ENCODE results near the gene SLC23A2. TPM values are rescaled to one million over a fixed set of nuclear protein-coding genes. Genes with fewer than 3 reads are reported as not detected.

Gene SLC23A2
- polyA plus RNA-seq, 3 donors = 3.3 to 28.4 (median 6.4) TPM

GRCh38 chr20:4869290-4870193 lies 131.8 kb downstream of the SLC23A2 start:
- TF ChIP-seq CTCF (IDR thresholded peaks at IDR 0.05) = no peak
- Histone ChIP-seq H3K36me3 (replicated peaks in 1 of 2; ENCODE audit: control insufficient read depth in 1 of 2, insufficient read depth in 2 of 2, low read length in 2 of 2) (peaks cover 72 to 97% of the 10 kb centered on the region in 2 donors), H3K9ac (ENCODE audit: insufficient read depth, low read length, poor library complexity, severe bottlenecking) (no peak overlapping the region), H4K20me1 (ENCODE audit: insufficient read depth, low read length) (peaks cover 2% of the 10 kb centered on the region), H3K79me2 (ENCODE audit: insufficient read depth, low read length) (no peaks in the 10 kb centered on the region), H2AFZ (ENCODE audit: insufficient read depth, low read depth, low read length, poor library complexity, severe bottlenecking) (no peak overlapping the region), H3K4me3 (replicated peaks in 1 of 3; ENCODE audit: low read depth in 2 of 3, low read length in 3 of 3) (no peak overlapping the region), H3K27ac (ENCODE audit: low read depth in 1 of 2, low read length in 2 of 2) (no peak overlapping the region), H3K9me3 (replicated peaks in 1 of 2; ENCODE audit: control insufficient read depth in 1 of 2, insufficient read depth in 1 of 2, low read length in 2 of 2) (no peaks in the 10 kb centered on the region), H3K4me1 (ENCODE audit: control insufficient read depth in 1 of 2, insufficient read depth in 2 of 2, low read length in 2 of 2) (no peaks in the 10 kb centered on the region), H3K4me2 (replicated peaks; ENCODE audit: extremely low read depth, low read length, poor library complexity, severe bottlenecking) (no peak overlapping the region), H3K27me3 (ENCODE audit: control insufficient read depth in 2 of 2, insufficient read depth in 2 of 2, low read length in 2 of 2) (no peaks in the 10 kb centered on the region)
- DNase-seq = no peak
- H3K27me3 Mint-ChIP-seq (ENCODE audit: low read depth in 3 of 3) = peaks cover 0 to 4% (median 2%) of the 10 kb centered on the region in 3 donors
- H3K4me1 Mint-ChIP-seq = peaks cover 3% of the 10 kb centered on the region
- peaks cover 83 to 94% of the 10 kb centered on the region in 2 donors for H3K36me3 Mint-ChIP-seq
- H3K9me3 Mint-ChIP-seq = no peaks in the 10 kb centered on the region
- intact Hi-C loops (cut with micrococcal nuclease) = no loop called here
- no peak overlapping the region for H3K4me3 Mint-ChIP-seq
- WGBS (ENCODE audit: insufficient coverage) = 85% methylated on average over 19 of the region's 20 CpGs
- H3K27ac Mint-ChIP-seq = peak overlapping the region in 2 of 7 donors; percentile 21 to 63

GRCh38 chr20:4867051-4867450 lies 134.3 kb downstream of the SLC23A2 start:
- no peak for DNase-seq
- no peaks in the 10 kb centered on the region for H3K9me3 ChIP-seq (replicated peaks in 1 of 2; ENCODE audit: control insufficient read depth in 1 of 2, insufficient read depth in 1 of 2, low read length in 2 of 2)
- peaks cover 0 to 3% (median 2%) of the 10 kb centered on the region in 3 donors for H3K27me3 Mint-ChIP-seq (ENCODE audit: low read depth in 3 of 3)
- H3K36me3 Mint-ChIP-seq = peaks cover 83 to 94% of the 10 kb centered on the region in 2 donors
- no peak overlapping the region for H2AFZ ChIP-seq (ENCODE audit: insufficient read depth, low read depth, low read length, poor library complexity, severe bottlenecking)
- peaks cover 75 to 97% of the 10 kb centered on the region in 2 donors for H3K36me3 ChIP-seq (replicated peaks in 1 of 2; ENCODE audit: control insufficient read depth in 1 of 2, insufficient read depth in 2 of 2, low read length in 2 of 2)
- H3K4me3 Mint-ChIP-seq = no peak overlapping the region
- no peaks in the 10 kb centered on the region for H3K9me3 Mint-ChIP-seq
- no peak overlapping the region for H3K9ac ChIP-seq (ENCODE audit: insufficient read depth, low read length, poor library complexity, severe bottlenecking)
- no peak overlapping the region for H3K27ac ChIP-seq (ENCODE audit: low read depth in 1 of 2, low read length in 2 of 2)
- H3K4me2 ChIP-seq (replicated peaks; ENCODE audit: extremely low read depth, low read length, poor library complexity, severe bottlenecking) = no peak overlapping the region
- TF ChIP-seq CTCF (IDR thresholded peaks at IDR 0.05) = no peak
- intact Hi-C loops (cut with micrococcal nuclease) = no loop called here
- no peak overlapping the region for H3K27ac Mint-ChIP-seq
- peaks cover 3% of the 10 kb centered on the region for H3K4me1 Mint-ChIP-seq
- 100% methylated on average over 4 of the region's 4 CpGs for WGBS (ENCODE audit: insufficient coverage)
- no peak overlapping the region for H3K4me3 ChIP-seq (replicated peaks in 1 of 3; ENCODE audit: low read depth in 2 of 3, low read length in 3 of 3)
- H3K4me1 ChIP-seq (ENCODE audit: control insufficient read depth in 1 of 2, insufficient read depth in 2 of 2, low read length in 2 of 2) = no peaks in the 10 kb centered on the region
- no peaks in the 10 kb centered on the region for H3K27me3 ChIP-seq (ENCODE audit: control insufficient read depth in 2 of 2, insufficient read depth in 2 of 2, low read length in 2 of 2)
- H3K79me2 ChIP-seq (ENCODE audit: insufficient read depth, low read length) = no peaks in the 10 kb centered on the region
- H4K20me1 ChIP-seq (ENCODE audit: insufficient read depth, low read length) = peaks cover 2% of the 10 kb centered on the region
